ENCODE results near the gene SLC25A36. TPM values are rescaled to one million over a fixed set of nuclear protein-coding genes. Genes with fewer than 3 reads are reported as not detected.

SLC25A36 gene
- total and polyA plus RNA-seq, 2 donors, result 34.2 to 251 TPM

- 86% methylated on average over 5 of the region's 5 CpGs for WGBS
- H3K4me1 ChIP-seq (ENCODE audit: insufficient read depth), result no peaks in the 10 kb centered on the region
- no peak for DNase-seq (ENCODE audit: extremely low spot score)
Observed at GRCh38 chr3:141020143-141020830, 78.7 kb downstream of the SLC25A36 start.

GRCh38 chr3:141021261-141021660 lies 79.6 kb downstream of the SLC25A36 start:
- DNase-seq (ENCODE audit: extremely low spot score), result no peak

More at GRCh38 chr3:141020143-141020830, 78.7 kb downstream of the SLC25A36 start:
- no peak overlapping the region for H3K27ac ChIP-seq (ENCODE audit: low read depth)
- no peaks in the 10 kb centered on the region for H3K36me3 ChIP-seq (ENCODE audit: insufficient read depth)
- no peak overlapping the region for H3K4me3 ChIP-seq (ENCODE audit: low read depth, low read length)

More at GRCh38 chr3:141021261-141021660, 79.6 kb downstream of the SLC25A36 start:
- Histone ChIP-seq H3K4me3 (ENCODE audit: low read depth, low read length) (no peak overlapping the region), H3K4me1 (ENCODE audit: insufficient read depth) (no peaks in the 10 kb centered on the region), H3K36me3 (ENCODE audit: insufficient read depth) (no peaks in the 10 kb centered on the region), H3K27ac (ENCODE audit: low read depth) (no peak overlapping the region)
- 95% methylated on average over 4 of the region's 4 CpGs for WGBS

Other genes with a start within 250 kb of the SLC25A36 start
- 5.6 TPM for gene SPSB4, start 109.5 kb downstream of the SLC25A36 start, total RNA-seq
- 0.29 TPM for gene SPSB4, start 109.5 kb downstream of the SLC25A36 start, polyA plus RNA-seq